NT2/D1 (cell line): ENCODE measurements around the gene PIP5K1C.
A peak's percentile ranks its signal among the peaks of the same experiment; 100 is the strongest.

Experiments
- DNase-seq: peaks from one replicate; pipeline ENCODE4 v3.0.0-alpha.2; 2011; ENCODE audit warnings: low read depth, low spot score
- H3K27me3 ChIP-seq: 2 replicates; pipeline ENCODE4 v1.6.0; 2011; ENCODE audit warnings: mild to moderate bottlenecking; ENCODE audit not compliant: insufficient read length, insufficient read depth
- H3K36me3 ChIP-seq: 2 replicates; pipeline ENCODE4 v1.6.1; 2011; ENCODE audit warnings: mild to moderate bottlenecking, low read length, mixed read lengths; ENCODE audit not compliant: insufficient read depth, insufficient read length
- H3K4me1 ChIP-seq: 2 replicates; pipeline ENCODE4 v1.5.1; 2011; ENCODE audit not compliant: insufficient read depth, insufficient read length
- H3K4me3 ChIP-seq: 2 replicates; pipeline ENCODE4 v1.5.1; 2011; ENCODE audit warnings: low read depth; ENCODE audit not compliant: insufficient read length
- H3K9ac ChIP-seq: 2 replicates; pipeline ENCODE4 v1.6.0; 2011; ENCODE audit warnings: low read depth; ENCODE audit not compliant: insufficient read length
- H3K9me3 ChIP-seq: 2 replicates; pipeline ENCODE4 v1.5.1; 2011; ENCODE audit warnings: mild to moderate bottlenecking, low read length; ENCODE audit not compliant: insufficient read depth
- SUZ12 ChIP-seq: IDR thresholded peaks from 2 replicates; pipeline ENCODE4 v1.6.1; 2011; ENCODE audit not compliant: insufficient read length, insufficient read depth; ENCODE audit errors: extremely low read depth
- YY1 ChIP-seq: IDR thresholded peaks from 2 replicates; pipeline ENCODE4 v1.6.1; 2011; ENCODE audit not compliant: insufficient read length, insufficient read depth
- ZNF274 ChIP-seq: IDR thresholded peaks from 2 replicates; pipeline ENCODE4 v1.6.1; 2011; ENCODE audit warnings: mild to moderate bottlenecking, low read depth, low read length

PIP5K1C gene

GRCh38 chr19:3700242-3701032 lies at the start of gene PIP5K1C:
TSS of gene PIP5K1C (minus strand) at chr19:3700468. CDS start at chr19:3700390, 78 bp downstream.
- H3K4me1 ChIP-seq: peaks cover 21% of the 10 kb centered on the region
- peaks cover 26% of the 10 kb centered on the region for H3K36me3 ChIP-seq
- H3K9ac ChIP-seq: peak within 1 kb of the TSS; percentile 92
- no peak for TF ChIP-seq YY1
- TF ChIP-seq SUZ12: no peak
- DNase-seq: peak; percentile 85
- no peaks in the 10 kb centered on the region for H3K9me3 ChIP-seq
- peak within 1 kb of the TSS; percentile 89 for H3K4me3 ChIP-seq
- H3K27me3 ChIP-seq: no peaks in the 10 kb centered on the region

- no peak for TF ChIP-seq SUZ12
- TF ChIP-seq YY1: no peak
- TF ChIP-seq ZNF274: no peak
- H3K36me3 ChIP-seq: peaks cover 42% of the 10 kb centered on the region
- DNase-seq: no peak
Measured at GRCh38 chr19:3748965-3749364, 48.7 kb upstream of the PIP5K1C start.

GRCh38 chr19:3746371-3747056 lies 46.2 kb upstream of the PIP5K1C start:
- no peaks in the 10 kb centered on the region for H3K4me1 ChIP-seq

More at GRCh38 chr19:3748965-3749364, 48.7 kb upstream of the PIP5K1C start:
- no peaks in the 10 kb centered on the region for H3K27me3 ChIP-seq
- H3K9me3 ChIP-seq: no peaks in the 10 kb centered on the region
- no peak overlapping the region for H3K9ac ChIP-seq
- H3K4me1 ChIP-seq: no peaks in the 10 kb centered on the region
- no peak overlapping the region for H3K4me3 ChIP-seq

GRCh38 chr19:3745363-3746045 lies 45.2 kb upstream of the PIP5K1C start:
- no peaks in the 10 kb centered on the region for H3K27me3 ChIP-seq

More at GRCh38 chr19:3746371-3747056, 46.2 kb upstream of the PIP5K1C start:
- no peaks in the 10 kb centered on the region for H3K27me3 ChIP-seq
- no peak overlapping the region for H3K9ac ChIP-seq
- H3K9me3 ChIP-seq: no peaks in the 10 kb centered on the region
- no peak for TF ChIP-seq ZNF274
- TF ChIP-seq YY1: no peak
- TF ChIP-seq SUZ12: no peak
- H3K4me3 ChIP-seq: no peak overlapping the region
- DNase-seq: no peak
- peaks cover 24% of the 10 kb centered on the region for H3K36me3 ChIP-seq

GRCh38 chr19:3743486-3743885 lies 43.2 kb upstream of the PIP5K1C start:
- H3K4me1 ChIP-seq: no peaks in the 10 kb centered on the region
- no peak overlapping the region for H3K4me3 ChIP-seq
- no peak overlapping the region for H3K9ac ChIP-seq
- no peaks in the 10 kb centered on the region for H3K36me3 ChIP-seq
- no peak for TF ChIP-seq YY1
- no peak for TF ChIP-seq ZNF274
- no peak for TF ChIP-seq SUZ12
- no peaks in the 10 kb centered on the region for H3K9me3 ChIP-seq
- no peaks in the 10 kb centered on the region for H3K27me3 ChIP-seq
- DNase-seq: no peak

More at GRCh38 chr19:3745363-3746045, 45.2 kb upstream of the PIP5K1C start:
- DNase-seq: no peak
- H3K4me1 ChIP-seq: no peaks in the 10 kb centered on the region
- no peaks in the 10 kb centered on the region for H3K9me3 ChIP-seq
- no peak for TF ChIP-seq SUZ12
- TF ChIP-seq YY1: no peak
- TF ChIP-seq ZNF274: no peak
- no peak overlapping the region for H3K9ac ChIP-seq
- H3K36me3 ChIP-seq: peaks cover 14% of the 10 kb centered on the region
- H3K4me3 ChIP-seq: no peak overlapping the region

- Histone ChIP-seq H3K27me3 (no peaks in the 10 kb centered on the region), H3K36me3 (no peaks in the 10 kb centered on the region), H3K4me3 (no peak overlapping the region), H3K9ac (no peak overlapping the region), H3K4me1 (no peaks in the 10 kb centered on the region), H3K9me3 (no peaks in the 10 kb centered on the region)
- no peak for DNase-seq
- no peak for TF ChIP-seq ZNF274
- no peak for TF ChIP-seq SUZ12
- no peak for TF ChIP-seq YY1
Measured at GRCh38 chr19:3740431-3740830, 40.2 kb upstream of the PIP5K1C start.
